GM21367 (cell line): ENCODE measurements around the gene NUP42.
"Not testable (repeated sequence)": the region's sequence is repeated elsewhere in the genome, so short reads cannot be mapped to it uniquely, and the experiment has no call there.

ENCODE experiments used
- ATAC-seq: cut with Tn5 transposase; IDR thresholded peaks from one replicate; pipeline ENCODE4 v1.9.1; 2021; ENCODE audit not compliant: unreplicated experiment

NUP42 gene, protein sequence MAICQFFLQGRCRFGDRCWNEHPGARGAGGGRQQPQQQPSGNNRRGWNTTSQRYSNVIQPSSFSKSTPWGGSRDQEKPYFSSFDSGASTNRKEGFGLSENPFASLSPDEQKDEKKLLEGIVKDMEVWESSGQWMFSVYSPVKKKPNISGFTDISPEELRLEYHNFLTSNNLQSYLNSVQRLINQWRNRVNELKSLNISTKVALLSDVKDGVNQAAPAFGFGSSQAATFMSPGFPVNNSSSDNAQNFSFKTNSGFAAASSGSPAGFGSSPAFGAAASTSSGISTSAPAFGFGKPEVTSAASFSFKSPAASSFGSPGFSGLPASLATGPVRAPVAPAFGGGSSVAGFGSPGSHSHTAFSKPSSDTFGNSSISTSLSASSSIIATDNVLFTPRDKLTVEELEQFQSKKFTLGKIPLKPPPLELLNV

DNA sequence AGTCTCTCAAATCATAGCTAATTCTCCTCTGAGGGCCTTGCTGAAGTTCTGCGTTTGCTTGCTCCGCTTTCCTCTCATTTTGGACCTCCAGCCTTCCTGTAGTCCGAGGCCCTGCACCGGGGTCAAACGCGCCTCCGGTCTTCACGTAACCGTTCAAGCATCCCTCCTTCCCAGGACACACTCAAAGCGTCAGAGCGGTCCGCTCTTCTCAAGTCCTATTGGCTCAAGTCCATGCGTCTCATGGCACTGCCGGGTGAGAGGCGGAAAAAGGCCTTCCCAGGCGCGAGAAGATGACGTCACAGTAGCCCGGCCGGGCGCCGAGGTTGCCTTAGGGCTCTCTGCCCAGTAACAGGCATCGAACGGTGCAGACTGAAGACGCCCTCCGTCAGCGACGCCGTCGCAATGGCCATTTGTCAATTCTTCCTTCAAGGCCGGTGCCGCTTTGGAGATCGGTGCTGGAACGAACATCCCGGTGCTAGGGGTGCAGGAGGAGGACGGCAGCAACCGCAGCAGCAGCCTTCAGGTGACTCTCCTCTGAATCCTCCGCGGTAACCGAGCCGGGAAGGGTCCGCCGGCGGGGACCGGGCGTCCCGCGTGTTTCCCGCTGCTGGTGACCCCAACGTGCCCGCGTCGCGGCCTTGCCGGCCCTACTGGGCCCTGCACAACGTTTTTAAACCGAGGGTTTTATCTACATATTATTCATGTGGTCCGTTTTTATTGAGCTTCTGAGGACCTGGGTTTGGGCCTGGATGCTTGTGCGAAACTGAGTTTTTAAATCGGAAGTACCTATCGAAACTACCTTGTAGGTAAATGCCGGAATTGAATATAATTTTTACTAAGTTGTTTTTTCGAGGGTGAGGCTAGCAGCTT, at the start of gene NUP42:
Gene NUP42 (plus strand): TSS at position 365 of the 870 bp plus-strand sequence. CDS start 38 bp downstream, at position 403.
- ATAC-seq: peak; percentile 92

DNA sequence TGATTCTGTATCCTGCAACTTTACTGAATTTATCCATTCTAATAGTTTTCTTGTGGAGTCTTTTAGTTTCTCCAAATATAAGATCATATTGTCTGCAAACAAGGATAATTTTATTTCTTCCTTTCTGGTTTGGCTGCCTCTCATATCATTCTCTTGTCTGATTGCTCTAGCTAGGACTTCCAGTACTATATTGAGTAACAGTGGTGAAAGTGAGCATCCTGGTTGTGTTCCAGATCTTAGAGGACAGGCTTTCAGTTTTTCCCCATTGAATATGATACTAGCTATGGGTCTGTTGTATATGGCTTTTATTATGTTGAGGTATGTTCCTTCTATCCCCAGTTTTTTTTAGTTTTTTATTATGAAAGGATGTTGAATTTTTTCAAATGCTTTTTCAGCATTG, 48.1 kb upstream of the NUP42 start:
- ATAC-seq: no peak

DNA sequence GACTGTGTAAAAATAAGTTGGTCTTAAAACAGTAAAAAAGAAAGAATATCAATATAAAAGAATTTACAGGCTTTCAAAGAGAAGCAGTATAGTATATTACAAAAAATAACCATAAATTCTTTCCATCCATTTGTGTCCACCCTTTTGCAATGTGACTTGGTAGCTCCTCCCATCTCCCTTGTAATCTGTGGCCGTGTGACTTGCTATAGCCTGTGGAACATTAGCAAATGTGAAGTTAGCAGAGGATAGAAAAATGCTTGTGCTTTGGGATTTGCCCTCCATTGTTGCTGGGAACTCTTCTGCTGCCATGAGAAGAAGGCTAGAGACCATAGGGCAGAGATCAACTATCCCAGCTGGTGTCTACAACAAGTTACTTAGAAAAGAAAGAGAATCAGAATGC, 46.1 kb upstream of the NUP42 start:
- no peak for ATAC-seq

DNA sequence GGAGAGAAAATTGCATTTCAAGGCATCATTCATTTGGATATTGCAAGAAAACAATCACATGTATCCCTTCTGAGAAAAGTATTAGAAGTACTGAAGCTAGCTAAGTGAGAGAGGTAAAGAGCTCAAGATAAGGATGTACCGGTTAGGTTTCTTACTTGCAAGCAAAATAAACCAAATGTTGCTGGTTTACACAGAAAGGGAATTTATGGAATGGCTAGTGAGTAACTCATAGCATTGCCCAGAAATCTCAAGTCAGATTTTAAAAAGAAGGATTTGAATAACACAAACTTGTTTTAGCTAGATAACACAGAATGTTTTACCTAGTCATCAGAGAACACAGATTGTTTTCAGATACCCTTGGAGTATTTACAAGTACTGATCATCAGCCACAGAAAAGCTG, 45.6 kb upstream of the NUP42 start:
- no peak for ATAC-seq

DNA sequence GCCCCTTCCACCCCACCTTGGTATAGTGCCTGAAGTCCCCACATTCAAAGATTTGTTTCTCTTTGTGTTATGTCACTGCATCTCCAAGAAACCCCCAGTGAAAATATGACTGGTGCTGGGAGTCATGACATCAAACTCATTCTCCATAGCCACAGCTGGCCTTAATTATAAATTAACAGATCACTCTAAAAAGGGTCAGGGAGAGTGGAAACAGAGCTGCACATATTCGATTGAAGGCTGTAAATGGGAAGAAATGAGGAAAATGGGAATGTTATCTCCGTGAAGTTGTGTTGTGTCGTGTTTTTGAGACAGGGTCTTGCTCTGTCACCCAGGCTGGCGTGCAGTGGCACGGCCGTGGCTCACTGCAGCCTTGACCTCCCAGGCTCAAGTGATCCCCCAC, 24.2 kb upstream of the NUP42 start:
- no peak for ATAC-seq

DNA sequence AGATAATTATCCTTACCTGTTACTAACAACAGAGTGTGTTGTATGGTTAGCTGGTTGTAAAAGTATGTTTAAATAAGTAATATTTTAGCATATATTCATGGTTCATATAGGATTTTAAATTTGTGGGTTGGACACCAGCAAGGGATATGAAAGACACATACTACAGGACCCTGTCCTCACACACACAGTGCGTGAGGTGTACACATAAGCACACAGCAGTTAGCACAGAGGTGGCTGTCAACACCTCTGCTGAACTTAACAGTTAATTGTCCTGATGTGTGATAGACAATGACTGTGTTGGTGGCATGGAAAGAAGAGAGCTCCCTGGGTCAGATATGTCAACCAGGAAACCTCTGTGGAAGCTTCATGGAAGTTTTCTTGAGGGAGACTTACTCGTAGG, 23.3 kb upstream of the NUP42 start:
- no peak for ATAC-seq

DNA sequence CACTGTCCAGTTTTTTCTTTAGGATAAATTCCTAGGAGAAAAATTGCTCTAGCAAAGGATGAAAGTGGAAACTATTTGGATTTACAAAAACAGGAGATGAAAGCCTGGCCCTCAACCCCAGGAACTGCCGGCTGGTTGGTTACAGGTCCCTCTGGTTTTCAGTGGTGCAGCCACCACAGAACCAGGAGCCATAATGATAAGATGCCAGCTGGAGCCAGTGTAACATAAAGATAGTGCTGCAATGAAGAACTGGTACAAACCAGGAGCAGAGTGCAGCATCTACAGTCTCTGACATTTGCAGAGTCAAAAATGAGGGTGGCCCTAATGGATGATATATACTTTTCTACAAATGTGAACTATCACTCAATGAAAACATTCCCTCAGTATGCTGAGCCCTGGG, 20.4 kb upstream of the NUP42 start:
- no peak for ATAC-seq

DNA sequence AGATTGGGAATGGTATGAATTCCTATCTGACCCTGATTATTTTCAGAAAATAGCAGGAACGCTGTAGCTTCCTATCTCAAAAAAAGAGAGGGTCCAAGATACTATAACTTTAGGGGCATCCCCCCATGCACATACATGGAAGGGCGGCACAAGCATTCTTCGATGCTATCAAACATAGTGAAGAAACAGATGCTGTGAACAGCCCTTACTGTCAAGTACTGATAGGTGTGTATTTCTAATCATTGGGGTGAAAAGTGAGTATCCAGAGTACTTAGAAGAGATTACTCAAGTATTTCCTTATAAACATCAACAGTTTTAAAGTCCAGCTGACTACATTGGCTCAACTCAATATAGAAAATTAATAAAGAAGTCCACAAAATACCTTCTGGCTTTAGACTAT, 17.0 kb upstream of the NUP42 start:
- no peak for ATAC-seq

DNA sequence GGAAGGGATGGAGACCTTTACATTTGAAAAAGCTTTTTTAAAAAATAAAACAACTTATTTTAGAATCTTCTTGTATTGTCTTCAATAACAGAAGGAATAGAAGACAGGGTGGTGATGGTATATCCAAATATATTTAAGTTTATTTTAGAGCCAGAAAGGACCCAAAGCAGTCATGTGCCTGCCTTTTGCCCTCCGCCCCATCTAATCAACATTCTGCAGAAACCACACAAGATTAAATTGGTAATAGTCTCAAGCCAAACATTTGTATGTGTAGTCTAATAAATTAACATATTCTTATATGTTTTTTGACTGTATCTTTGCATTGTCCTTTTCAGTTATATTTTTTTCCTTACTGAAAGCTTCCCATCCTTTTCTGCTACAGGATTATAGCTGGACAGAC, 16.5 kb upstream of the NUP42 start:
- ATAC-seq: no peak

DNA sequence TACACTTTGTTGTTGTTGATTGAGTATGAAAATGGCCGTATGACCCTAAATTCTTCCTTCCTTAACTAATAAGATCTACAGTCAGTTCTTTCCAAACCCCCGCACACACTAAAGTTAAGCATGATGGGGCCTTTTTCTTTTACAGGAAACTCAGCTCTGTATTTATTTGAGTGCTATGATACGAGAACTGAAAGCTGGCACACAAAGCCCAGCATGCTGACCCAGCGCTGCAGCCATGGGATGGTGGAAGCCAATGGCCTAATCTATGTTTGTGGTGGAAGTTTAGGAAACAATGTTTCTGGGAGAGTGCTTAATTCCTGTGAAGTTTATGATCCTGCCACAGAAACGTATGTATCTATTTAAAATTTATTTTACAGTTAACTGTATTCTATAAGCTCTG, 14.2 kb upstream of the NUP42 start:
- ATAC-seq: no peak

DNA sequence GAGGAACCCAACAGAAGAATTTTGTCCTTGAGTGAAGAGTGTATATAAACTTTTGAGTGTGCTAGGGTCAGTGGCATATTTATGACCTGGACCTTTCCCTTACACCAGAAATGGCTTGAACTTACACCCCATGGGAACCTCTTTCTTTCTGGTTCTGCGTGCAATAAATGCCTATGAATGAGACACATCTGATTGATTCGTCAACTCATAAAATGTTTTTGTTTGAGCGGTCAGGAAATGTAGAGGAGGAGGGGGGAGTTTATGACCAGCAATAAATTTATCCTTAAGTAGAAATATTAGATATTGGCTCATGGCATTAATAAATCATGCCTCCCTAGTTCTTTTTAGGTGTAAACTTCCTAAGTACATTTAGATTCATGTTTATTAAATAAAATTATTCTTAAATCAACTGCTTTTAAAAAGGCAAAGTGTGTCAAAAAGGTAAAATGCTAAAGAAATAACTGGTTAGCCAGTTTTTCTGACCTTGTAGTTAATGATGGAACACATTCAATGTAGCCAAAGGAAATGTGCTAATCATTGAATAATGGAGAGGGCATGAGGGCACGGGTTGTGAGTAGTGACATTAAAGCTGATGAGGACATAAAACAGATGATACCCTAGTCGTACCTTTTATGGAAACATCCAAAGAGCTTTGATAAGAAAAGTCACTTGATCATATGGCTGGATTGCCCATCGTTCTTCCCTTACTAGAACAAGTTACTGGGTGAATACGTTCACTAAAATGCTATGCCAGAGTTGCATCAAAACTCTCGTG, 13.6 kb upstream of the NUP42 start:
- ATAC-seq: no peak

DNA sequence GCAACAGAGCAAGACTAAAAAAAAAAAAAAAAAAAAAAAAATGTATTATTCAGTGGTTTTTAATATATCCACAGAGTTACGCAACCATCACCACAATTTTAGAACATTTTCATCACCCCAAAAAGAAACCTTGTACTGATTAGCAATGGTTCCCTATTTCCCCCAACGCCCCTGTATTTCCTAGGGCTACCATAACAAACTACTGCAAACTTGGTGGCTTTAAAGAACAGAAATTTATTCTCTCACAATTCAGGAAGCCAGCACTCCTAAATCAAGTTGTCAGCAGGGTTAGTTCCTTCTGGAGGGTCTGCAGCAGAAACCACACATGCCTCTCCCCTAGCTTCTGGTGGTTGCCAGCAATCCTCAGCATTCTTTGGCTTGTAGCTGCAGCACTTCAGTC, 5.9 kb upstream of the NUP42 start:
- ATAC-seq: no peak

DNA sequence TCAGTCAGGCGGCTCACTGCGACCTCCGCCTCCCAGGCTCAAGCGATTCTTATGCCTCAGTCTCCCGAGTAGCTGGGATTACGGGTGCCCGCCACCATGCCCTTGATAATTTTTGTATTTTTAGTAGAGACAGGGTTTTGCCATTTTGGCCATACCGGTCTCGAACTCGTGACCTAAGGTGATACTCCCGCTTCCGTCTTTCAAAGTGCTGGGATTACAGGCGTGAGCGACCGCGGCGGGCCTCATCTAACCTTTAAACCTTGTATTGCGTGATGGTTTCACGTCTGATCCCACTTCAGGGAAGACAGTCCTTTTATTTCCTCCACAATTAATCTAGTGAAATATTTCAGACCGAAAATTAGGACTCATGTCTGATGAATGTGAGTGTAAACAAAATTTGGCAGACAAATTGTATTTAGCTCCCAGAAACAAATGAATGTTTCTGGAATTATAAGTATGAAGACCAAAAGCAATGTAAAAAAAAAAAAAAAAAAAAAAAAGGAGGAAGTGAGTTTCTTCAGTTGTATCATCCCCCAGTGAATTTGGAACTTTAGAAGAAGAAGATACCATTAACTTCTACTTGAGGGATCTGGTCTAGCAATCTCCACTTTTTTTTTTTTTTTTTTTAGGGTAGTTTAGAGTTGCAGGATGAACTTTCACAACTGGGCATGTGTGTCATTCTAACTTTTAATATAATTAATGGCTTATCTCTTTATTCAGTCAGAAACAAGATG, 1.6 kb downstream of the NUP42 start:
- no peak for ATAC-seq

DNA sequence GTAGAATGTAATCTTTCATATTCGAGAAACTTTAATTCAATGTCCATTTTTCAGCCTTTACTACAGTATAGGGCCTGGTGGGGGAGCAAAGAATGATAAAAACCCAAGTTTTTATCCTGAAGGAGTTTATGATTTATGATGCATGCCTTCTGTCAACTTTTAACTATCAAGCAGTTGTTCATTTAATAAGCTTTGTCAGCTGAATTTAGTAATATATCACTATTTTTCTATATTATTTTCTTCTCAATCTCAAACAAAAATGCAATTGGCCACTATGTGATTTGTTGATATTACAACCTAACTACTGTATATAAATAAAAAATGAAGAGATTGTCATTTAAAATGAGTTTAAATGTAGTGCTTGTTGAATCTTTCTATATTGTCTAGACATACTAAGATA, 2.4 kb downstream of the NUP42 start:
- ATAC-seq: no peak

DNA sequence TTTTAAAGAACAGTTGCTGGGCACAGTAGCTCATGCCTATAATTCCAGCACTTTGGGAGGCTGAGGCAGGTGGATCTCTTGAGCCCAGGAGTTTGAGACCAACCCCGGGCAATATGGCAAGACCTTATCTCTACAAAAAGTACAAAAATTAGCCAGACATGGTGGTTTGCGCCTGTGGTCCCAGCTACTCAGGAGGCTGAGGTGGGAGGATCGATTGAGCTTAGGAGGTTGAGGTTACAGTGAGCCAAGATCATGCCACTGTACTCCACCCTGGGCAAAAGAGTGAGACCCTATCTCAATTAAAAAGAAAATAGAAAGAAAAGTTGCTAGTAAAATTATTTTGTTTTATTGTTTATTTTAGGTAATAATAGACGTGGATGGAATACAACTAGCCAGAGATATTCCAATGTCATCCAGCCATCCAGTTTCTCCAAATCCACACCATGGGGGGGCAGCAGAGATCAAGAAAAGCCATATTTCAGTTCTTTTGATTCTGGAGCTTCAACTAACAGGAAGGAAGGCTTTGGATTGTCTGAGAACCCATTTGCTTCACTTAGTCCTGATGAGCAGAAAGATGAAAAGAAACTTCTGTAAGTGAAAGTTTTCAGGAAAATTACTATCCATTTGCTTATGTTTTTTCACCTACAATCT, 3.0 kb downstream of the NUP42 start:
- no peak for ATAC-seq

DNA sequence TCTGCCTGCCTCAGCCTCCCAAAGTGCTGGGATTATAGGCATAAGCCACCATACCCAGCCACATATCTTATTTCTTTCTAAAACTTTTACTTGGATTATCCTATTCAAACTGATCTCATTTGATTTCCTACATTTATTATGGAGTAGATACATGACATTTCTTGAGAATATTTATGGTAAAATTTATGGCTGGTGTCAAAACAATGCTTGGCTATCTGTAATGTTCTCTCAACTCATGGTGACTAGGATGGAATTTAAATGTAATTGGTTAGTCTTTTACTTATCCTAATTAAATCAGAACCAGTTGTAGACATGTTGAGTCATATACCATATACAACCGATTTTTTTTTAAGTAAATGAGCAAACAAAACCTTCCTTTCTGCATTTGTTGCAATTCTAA, 4.1 kb downstream of the NUP42 start:
- no peak for ATAC-seq

DNA sequence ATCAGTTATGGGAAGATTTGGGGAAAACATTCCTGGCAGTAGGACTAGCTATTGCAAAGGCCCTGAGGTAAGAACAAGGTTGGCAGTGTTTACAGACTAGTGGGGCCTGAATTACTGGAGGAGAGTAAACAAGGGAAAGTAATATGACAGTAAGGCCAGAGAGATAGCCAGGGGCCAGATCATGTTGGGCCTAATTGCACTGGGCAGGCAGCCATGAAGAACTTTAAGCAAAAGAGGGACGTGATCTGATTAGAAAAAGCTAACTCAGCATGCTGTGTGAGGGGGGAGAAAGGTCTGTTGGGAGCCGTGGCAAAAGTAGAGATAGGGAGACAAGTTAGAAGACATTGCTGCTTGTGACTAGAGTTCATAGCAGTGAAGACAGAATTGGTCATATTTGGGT, 9.2 kb downstream of the NUP42 start:
- no peak for ATAC-seq

DNA sequence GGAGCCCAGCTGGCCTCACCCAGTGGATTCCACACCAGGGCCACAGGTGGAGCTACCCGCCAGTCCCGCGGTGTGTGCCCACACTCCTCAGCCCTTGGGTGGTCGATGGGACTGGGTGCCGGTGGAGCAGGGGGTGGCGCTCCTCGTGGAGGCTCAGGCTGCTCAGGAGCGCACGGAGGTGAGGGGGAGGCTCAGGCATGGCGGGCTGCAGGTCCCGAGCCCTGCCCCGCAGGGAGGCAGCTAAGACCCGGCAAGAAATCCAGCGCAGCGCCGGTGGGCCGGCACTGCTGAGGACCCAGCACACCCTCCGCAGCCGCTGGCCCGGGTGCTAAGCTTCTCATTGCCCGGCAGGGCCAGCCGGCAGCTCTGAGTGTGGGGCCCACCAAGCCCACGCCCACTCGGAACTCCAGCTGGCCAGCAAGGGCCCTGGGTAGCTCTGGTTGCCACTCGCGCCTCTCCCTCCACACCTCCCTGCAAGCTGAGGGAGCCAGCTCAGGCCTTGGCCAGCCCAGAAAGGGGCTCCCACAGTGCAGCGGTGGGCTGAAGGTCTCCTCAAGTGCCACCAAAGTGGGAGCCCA, 11.9 kb downstream of the NUP42 start:
- not testable (repeated sequence) for ATAC-seq

DNA sequence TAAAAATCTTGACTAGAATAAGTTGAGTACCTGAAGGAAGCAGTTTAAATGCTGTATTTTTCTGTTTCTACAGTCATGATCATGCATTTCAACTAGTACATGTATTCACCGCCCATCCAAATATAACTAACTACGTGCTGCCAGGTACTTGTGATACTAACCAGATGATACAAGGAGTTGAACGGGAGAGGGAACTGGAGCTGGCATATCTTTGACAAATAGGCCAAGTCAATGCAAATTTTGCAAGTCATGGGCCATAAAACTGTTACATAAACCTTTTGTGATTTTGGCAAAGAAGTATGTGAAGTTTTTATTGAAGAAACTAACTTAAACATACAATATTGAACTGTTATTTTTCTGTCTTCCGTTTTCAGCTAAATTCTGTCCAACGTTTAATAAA, 14.5 kb downstream of the NUP42 start:
- no peak for ATAC-seq

DNA sequence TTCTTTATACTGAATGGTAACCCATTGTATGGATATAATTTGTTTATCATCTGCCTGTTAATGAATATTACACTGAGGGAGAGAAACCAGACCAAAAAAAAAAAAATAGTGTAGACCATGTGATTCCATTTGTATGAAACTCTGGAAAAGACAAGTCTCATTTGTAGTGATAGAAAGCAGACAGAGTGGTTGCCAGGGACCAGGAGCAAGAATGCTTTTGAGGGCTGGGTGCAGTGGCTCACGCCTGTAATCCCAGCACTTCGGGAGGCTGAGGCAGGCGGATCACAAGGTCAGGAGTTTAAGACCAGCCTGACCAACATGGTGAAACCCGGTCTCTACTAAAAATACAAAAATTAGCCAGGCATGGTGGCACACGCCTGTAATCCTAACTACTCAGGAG, 15.9 kb downstream of the NUP42 start:
- not testable (repeated sequence) for ATAC-seq
